Vagina (tissue), 2 donors: ENCODE data around the gene CLUH.

Source experiments
- POLR2A ChIP-seq, 2 donors: fragments of 450-650 bp; IDR thresholded peaks; one replicate each; pipeline ENCODE4 v1.6.1; 2017; ENCODE audit warnings: antibody characterized with exemption in 2 of 2, mild to moderate bottlenecking in 2 of 2, moderate library complexity in 2 of 2
- TF ChIP-seq, protein P1 (sequence below), 3 experiments: fragments of 450-650 bp in 2 of 3; fragments of 200-600 bp in 1 of 3; sonication (generic) in 1 of 3; IDR thresholded peaks; one replicate each; pipeline ENCODE4 v1.5.1; 2017 to 2019; ENCODE audit warnings: antibody characterized with exemption in 3 of 3, mild to moderate bottlenecking in 2 of 3, moderate library complexity in 2 of 3

DNA sequence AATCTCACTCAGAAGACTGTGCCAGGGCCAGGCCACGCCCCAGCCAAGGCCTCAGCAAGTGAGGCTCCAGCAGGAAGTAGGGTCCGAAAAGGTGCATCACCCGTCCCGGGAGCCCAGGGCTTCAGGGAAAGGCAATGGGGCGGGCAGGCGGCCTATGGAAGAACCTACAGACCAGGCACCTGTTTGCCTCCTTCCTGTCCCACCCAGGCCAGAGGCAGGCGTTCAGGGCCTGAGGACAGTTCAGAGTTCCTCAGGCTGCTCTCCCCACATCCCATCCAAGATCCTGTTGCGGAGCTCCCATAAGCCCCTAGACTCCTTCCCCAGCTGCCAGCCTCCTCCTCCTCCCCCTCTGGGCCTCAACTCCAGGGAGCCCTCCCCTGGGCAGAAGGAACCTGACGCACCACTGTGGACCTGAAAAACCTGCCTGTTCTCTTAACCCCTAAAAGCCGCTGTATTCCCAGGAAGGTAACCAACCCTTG is 2.3 kb downstream of the CLUH start:
- TF ChIP-seq, protein P1, sequence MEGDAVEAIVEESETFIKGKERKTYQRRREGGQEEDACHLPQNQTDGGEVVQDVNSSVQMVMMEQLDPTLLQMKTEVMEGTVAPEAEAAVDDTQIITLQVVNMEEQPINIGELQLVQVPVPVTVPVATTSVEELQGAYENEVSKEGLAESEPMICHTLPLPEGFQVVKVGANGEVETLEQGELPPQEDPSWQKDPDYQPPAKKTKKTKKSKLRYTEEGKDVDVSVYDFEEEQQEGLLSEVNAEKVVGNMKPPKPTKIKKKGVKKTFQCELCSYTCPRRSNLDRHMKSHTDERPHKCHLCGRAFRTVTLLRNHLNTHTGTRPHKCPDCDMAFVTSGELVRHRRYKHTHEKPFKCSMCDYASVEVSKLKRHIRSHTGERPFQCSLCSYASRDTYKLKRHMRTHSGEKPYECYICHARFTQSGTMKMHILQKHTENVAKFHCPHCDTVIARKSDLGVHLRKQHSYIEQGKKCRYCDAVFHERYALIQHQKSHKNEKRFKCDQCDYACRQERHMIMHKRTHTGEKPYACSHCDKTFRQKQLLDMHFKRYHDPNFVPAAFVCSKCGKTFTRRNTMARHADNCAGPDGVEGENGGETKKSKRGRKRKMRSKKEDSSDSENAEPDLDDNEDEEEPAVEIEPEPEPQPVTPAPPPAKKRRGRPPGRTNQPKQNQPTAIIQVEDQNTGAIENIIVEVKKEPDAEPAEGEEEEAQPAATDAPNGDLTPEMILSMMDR (IDR thresholded peaks at IDR 0.05) = no peak
- no peak for TF ChIP-seq POLR2A (IDR thresholded peaks at IDR 0.05)
